NOMO-1 treated with dmso at 0.1 percent for 144 hours (cell line): ENCODE results near the gene SELENOI.

Experiments used
- DNase-seq: peaks from one replicate; lab custom pipeline; 2025; ENCODE audit not compliant: unreplicated experiment; lab: John Stamatoyannopoulos, UW

SELENOI gene

GRCh38 chr2:26410764-26411243, 64.9 kb downstream of the SELENOI start:
- DNase-seq = no peak

GRCh38 chr2:26411419-26411818, 65.5 kb downstream of the SELENOI start:
- DNase-seq = no peak

GRCh38 chr2:26412091-26412673, 66.2 kb downstream of the SELENOI start:
- peak; percentile 49 for DNase-seq

GRCh38 chr2:26414311-26414710, 68.4 kb downstream of the SELENOI start:
- DNase-seq = no peak

GRCh38 chr2:26421961-26422360, 76.0 kb downstream of the SELENOI start:
- DNase-seq = no peak

- DNase-seq = no peak
These were observed 77.1 kb downstream of the SELENOI start for GRCh38 chr2:26422947-26423629.

GRCh38 chr2:26423750-26424149, 77.8 kb downstream of the SELENOI start:
- DNase-seq = no peak

GRCh38 chr2:26424221-26424620, 78.3 kb downstream of the SELENOI start:
- DNase-seq = no peak

- no peak for DNase-seq
These were observed 82.9 kb downstream of the SELENOI start for GRCh38 chr2:26428846-26429245.

- no peak for DNase-seq
These were observed 84.0 kb downstream of the SELENOI start for GRCh38 chr2:26429779-26430578.

GRCh38 chr2:26430826-26431225, 84.9 kb downstream of the SELENOI start:
- DNase-seq = no peak

GRCh38 chr2:26432363-26432762, 86.4 kb downstream of the SELENOI start:
- no peak for DNase-seq

- no peak for DNase-seq
These were observed 86.9 kb downstream of the SELENOI start for GRCh38 chr2:26432859-26433258.

- DNase-seq = no peak
These were observed 89.2 kb downstream of the SELENOI start for GRCh38 chr2:26435106-26435505.

GRCh38 chr2:26438526-26438925, 92.6 kb downstream of the SELENOI start:
- no peak for DNase-seq

GRCh38 chr2:26438926-26439325, 93.0 kb downstream of the SELENOI start:
- no peak for DNase-seq

- no peak for DNase-seq
These were observed 96.4 kb downstream of the SELENOI start for GRCh38 chr2:26442301-26442700.

- DNase-seq = no peak
These were observed 96.8 kb downstream of the SELENOI start for GRCh38 chr2:26442707-26443106.

GRCh38 chr2:26444236-26444635, 98.3 kb downstream of the SELENOI start:
- DNase-seq = no peak
